ENCODE results near the gene SNAI3.
A peak's percentile ranks its signal among the peaks of the same experiment; 100 is the strongest.

SNAI3 gene

GRCh38 chr16:88727871-88728270 is 41.6 kb upstream of the SNAI3 start (continued):
- TF ChIP-seq ZBTB10 (tag by site-specific recombination; IDR thresholded peaks at IDR 0.05) (no peak), ZNF311 (tag by site-specific recombination; IDR thresholded peaks at IDR 0.05; ENCODE audit: borderline replicate concordance) (no peak), ZNF645 (tag by site-specific recombination; IDR thresholded peaks at IDR 0.05) (no peak), ZNF391 (tag by site-specific recombination; IDR thresholded peaks at IDR 0.05; ENCODE audit: borderline replicate concordance, low read depth) (no peak), PATZ1 (tag by site-specific recombination; IDR thresholded peaks at IDR 0.05) (0 out of 2 replicates have a peak, but pooled peaks have one; percentile 24), ZNF169 (tag by site-specific recombination; IDR thresholded peaks at IDR 0.05) (no peak), ZBTB21 (tag by site-specific recombination; IDR thresholded peaks at IDR 0.05) (no peak), ZNF221 (tag by site-specific recombination; IDR thresholded peaks at IDR 0.05; ENCODE audit: borderline replicate concordance) (no peak), SP3 (tag by site-specific recombination; IDR thresholded peaks at IDR 0.05) (no peak), SP2 (tag by site-specific recombination; IDR thresholded peaks at IDR 0.05) (peak; percentile 30), ZNF623 (tag by site-specific recombination; IDR thresholded peaks at IDR 0.05) (no peak), ZBTB1 (tag by site-specific recombination; IDR thresholded peaks at IDR 0.05) (no peak), ZNF37A (tag by site-specific recombination; IDR thresholded peaks at IDR 0.05) (no peak), ZNF792 (tag by site-specific recombination; IDR thresholded peaks at IDR 0.05) (no peak), BCL11A (tag by site-specific recombination; IDR thresholded peaks at IDR 0.05; ENCODE audit: low read depth) (no peak), GFI1B (tag by site-specific recombination; IDR thresholded peaks at IDR 0.05) (no peak), ZNF704 (tag by site-specific recombination; IDR thresholded peaks at IDR 0.05) (no peak), ZNF211 (tag by site-specific recombination; IDR thresholded peaks at IDR 0.05; ENCODE audit: low read depth) (no peak), ZNF843 (tag by site-specific recombination; IDR thresholded peaks at IDR 0.05) (no peak), REST (tag by site-specific recombination; IDR thresholded peaks at IDR 0.05) (no peak), ZNF600 (tag by site-specific recombination; IDR thresholded peaks at IDR 0.05) (peak; percentile 74), ZBTB17 (tag by site-specific recombination; IDR thresholded peaks at IDR 0.05) (no peak), ZNF184 (tag by site-specific recombination; IDR thresholded peaks at IDR 0.05) (no peak), ZNF280D (tag by site-specific recombination; IDR thresholded peaks at IDR 0.05) (no peak), ZNF423 (tag by site-specific recombination; IDR thresholded peaks at IDR 0.05) (no peak), PRDM1 (tag by site-specific recombination; IDR thresholded peaks at IDR 0.05) (no peak), ZFP37 (tag by site-specific recombination; IDR thresholded peaks at IDR 0.05) (no peak), REPIN1 (tag by site-specific recombination; IDR thresholded peaks at IDR 0.05; ENCODE audit: low read depth) (no peak), ZNF529 (tag by site-specific recombination; IDR thresholded peaks at IDR 0.05; ENCODE audit: insufficient replicate concordance) (no peak)
